Measurements from ENCODE around the gene B3GNT2. TPM values are rescaled to one million over a fixed set of nuclear protein-coding genes. Genes with fewer than 3 reads are reported as not detected.
"Not testable (repeated sequence)": the region's sequence is repeated elsewhere in the genome, so short reads cannot be mapped to it uniquely, and the experiment has no call there.

Gene B3GNT2
- total and polyA plus RNA-seq, 7 donors, result 12.3 to 25.8 (median 19.3) TPM

DNA sequence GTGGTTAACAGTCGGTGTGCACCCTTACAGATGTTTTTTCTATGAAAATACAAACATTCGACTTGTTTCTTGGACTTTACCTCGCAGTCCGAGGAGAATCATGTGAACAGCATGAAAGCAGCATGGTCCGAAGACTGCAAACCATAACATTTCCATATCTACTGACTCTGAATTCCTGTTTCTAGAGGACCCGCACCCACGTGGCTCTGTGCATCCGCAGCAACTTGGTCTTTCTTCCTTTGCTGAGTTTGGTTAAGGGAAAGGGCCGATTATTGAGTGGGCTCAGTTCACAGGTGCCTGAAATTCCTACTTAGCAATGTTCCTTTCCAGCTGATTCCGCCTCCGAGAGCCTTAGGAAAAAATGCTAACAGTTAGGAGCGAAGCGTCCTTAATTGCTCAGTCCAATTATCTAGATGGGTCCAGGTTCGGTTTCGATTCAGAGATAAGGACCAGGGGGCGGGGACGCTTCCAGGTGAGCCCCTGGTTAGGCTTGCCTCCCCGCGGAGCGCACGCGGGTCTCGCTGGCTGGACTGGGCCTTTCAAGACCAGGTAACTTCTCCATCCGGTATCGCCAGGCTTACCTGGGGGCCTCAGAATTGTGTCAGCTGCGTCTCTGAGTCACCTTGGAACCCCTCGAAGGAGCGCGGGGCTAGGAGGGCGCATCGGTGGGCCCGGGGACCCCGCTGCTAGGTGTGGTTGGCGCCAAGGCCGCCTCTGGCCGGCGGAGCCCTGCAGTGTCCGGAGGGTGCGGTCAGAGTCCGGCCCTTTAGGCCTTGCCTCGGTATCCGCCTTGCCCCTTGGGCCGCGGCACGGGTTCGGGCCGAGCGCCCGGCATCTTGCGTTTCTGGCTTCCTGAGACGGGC lies 1.1 kb upstream of the B3GNT2 start:
- no peak for DNase-seq
- no peaks in the 10 kb centered on the region for H3K9me3 ChIP-seq
- no peaks in the 10 kb centered on the region for H3K36me3 ChIP-seq
- H3K4me3 ChIP-seq, result peak overlapping the region; percentile 83 to 98 (median 92)
- H3K4me1 ChIP-seq, result peaks cover 0 to 36% (median 21%) of the 10 kb centered on the region in 4 donors
- WGBS, 2 donors, result 42 to 46% methylated on average over 51 of the region's 51 CpGs
- TF ChIP-seq CTCF (IDR thresholded peaks at IDR 0.05) (no peak), POLR2AphosphoS5 (IDR thresholded peaks at IDR 0.05) (no peak), EP300 (IDR thresholded peaks at IDR 0.05) (no peak), POLR2A (IDR thresholded peaks at IDR 0.05) (no peak)
- H3K27me3 ChIP-seq, result no peaks in the 10 kb centered on the region
- peak overlapping the region; percentile 94 to 98 (median 96) for H3K27ac ChIP-seq
- intact Hi-C loops (cut with DNase I), result loop anchor here (5.0 kb wide), 5 partner anchors 98 to 277 kb away; no protein-coding TSS in a partner anchor

DNA sequence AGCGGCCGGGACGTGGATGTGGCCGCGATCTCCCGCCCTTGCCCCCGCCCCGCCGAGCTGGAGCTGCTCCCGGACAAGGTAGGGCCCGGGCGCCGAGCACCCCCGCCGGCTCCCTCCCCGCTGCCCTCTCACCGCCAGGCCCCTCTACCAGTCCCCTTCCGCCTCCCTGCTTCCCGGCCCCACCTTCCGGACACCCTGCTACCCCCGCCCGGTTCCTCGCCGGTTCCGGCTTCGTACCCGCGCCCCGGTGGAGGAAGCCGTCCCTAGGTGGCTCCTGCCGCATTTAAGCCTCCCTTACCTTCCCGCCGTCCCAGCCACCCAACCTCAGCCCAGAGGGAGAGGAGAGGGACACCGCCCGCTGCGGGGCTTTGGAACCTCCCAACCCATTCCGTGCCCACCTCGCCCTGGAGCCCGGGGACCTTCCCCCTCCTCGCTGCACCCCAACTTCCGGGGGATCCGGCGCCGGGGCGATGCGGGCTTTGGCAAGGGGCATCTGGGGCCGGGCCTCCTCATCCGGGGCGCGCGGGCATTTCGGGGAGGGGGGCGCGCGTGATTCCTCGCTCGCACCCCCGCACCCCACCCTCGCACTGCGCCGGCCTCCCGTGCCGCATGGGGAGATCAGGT lies 475 bp downstream of the B3GNT2 start:
- H3K9me3 ChIP-seq, result no peaks in the 10 kb centered on the region
- H3K36me3 ChIP-seq, result no peaks in the 10 kb centered on the region
- H3K27ac ChIP-seq, result peak overlapping the region; percentile 94 to 98 (median 96)
- H3K4me3 ChIP-seq, result peak overlapping the region; percentile 83 to 98 (median 92)
- WGBS, 2 donors, result 1% methylated on average over 63 of the region's 63 CpGs
- H3K27me3 ChIP-seq, result no peaks in the 10 kb centered on the region
- TF ChIP-seq CTCF (IDR thresholded peaks at IDR 0.05) (no peak), POLR2AphosphoS5 (IDR thresholded peaks at IDR 0.05) (peak in 1 of 4 donors; percentile 6)
- DNase-seq, result peak; percentile 81
- peaks cover 0 to 43% (median 35%) of the 10 kb centered on the region in 4 donors for H3K4me1 ChIP-seq
- intact Hi-C loops (cut with DNase I), result loop anchor here (5.0 kb wide), 5 partner anchors 96 to 279 kb away; no protein-coding TSS in a partner anchor

GRCh38 chr2:62197011-62197924 lies 1.4 kb downstream of the B3GNT2 start:
- TF ChIP-seq POLR2AphosphoS5 (IDR thresholded peaks at IDR 0.05) (peak in 1 of 4 donors; percentile 3), EP300 (IDR thresholded peaks at IDR 0.05) (no peak)
- Histone ChIP-seq H3K36me3 (no peaks in the 10 kb centered on the region), H3K4me3 (peak overlapping the region; percentile 83 to 98 (median 92)), H3K27me3 (no peaks in the 10 kb centered on the region), H3K9me3 (no peaks in the 10 kb centered on the region), H3K4me1 (peaks cover 0 to 51% (median 43%) of the 10 kb centered on the region in 4 donors), H3K27ac (peak overlapping the region; percentile 94 to 98 (median 96))
- DNase-seq, result no peak
- intact Hi-C loops (cut with DNase I), result loop anchor here (5.0 kb wide), 5 partner anchors 95 to 280 kb away; no protein-coding TSS in a partner anchor
- 1% methylated on average over 48 of the region's 48 CpGs for WGBS, 2 donors

DNA sequence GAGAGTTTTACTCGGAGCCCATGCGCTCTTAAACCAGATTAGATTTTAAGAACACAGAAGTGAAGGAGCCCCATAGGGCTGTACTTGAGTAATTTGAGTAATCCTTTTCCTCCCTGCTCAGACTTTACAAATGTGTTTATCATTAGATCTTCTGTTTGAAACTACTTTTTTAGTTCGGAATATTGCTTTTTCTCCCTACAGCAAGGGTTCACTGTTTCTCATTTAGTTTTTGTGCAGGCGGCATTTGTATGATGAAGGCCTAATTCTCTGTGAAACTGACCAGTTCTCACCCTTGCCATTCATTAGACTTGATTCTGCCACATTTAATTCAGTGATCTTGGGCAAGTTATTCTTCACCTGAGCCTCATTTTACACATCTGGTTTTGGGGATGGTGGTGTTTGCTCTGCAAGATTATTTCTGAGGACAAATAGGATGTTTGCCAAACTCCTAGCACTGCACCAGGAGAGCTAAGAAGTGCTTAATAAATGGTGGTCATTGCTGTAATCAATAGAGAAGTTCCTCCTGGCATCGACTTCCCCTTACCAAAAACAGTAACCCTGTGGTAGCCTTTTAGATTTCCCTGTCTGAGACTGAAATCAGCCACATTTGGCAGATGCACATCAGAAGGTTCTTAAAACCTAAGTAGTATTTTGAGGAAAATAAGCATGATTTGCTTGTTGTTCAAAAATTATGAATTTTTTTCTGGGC lies 2.2 kb downstream of the B3GNT2 start:
- H3K4me1 ChIP-seq, result peaks cover 0 to 59% (median 49%) of the 10 kb centered on the region in 4 donors
- H3K36me3 ChIP-seq, result no peaks in the 10 kb centered on the region
- H3K9me3 ChIP-seq, result no peaks in the 10 kb centered on the region
- peak overlapping the region in 3 of 4 donors; percentile 83 to 96 (median 88) for H3K4me3 ChIP-seq
- peak overlapping the region; percentile 94 to 98 (median 96) for H3K27ac ChIP-seq
- no peaks in the 10 kb centered on the region for H3K27me3 ChIP-seq
- no peak for DNase-seq
- intact Hi-C loops (cut with DNase I), result loop anchor here (2.0 to 5.0 kb wide), 6 partner anchors 94 to 281 kb away; no protein-coding TSS in a partner anchor
- WGBS, 2 donors, result 27 to 35% methylated on average over 5 of the region's 5 CpGs
- TF ChIP-seq EP300 (IDR thresholded peaks at IDR 0.05) (no peak), POLR2A (IDR thresholded peaks at IDR 0.05) (no peak), CTCF (IDR thresholded peaks at IDR 0.05) (no peak)

- peaks cover 0 to 67% (median 53%) of the 10 kb centered on the region in 4 donors for H3K4me1 ChIP-seq
- not testable (repeated sequence) for H3K4me3 ChIP-seq, H3K27ac ChIP-seq, H3K27me3 ChIP-seq, DNase-seq, H3K9me3 ChIP-seq, H3K36me3 ChIP-seq
- intact Hi-C loops (cut with DNase I), result loop anchor here (2.0 to 5.0 kb wide), 6 partner anchors 93 to 282 kb away; no protein-coding TSS in a partner anchor
- WGBS, 2 donors, result 88 to 94% methylated on average over 8 of the region's 8 CpGs
These were observed 2.9 kb downstream of the B3GNT2 start for GRCh38 chr2:62198854-62199253.
